IPS-NIHi7 (cell line): ENCODE results near the gene TRMT5.

ENCODE experiments used
- DNase-seq: peaks from one replicate; pipeline ENCODE4 v3.0.0; 2012; ENCODE audit warnings: mixed read lengths; ENCODE audit errors: extremely low spot score

Gene TRMT5

GRCh38 chr14:60965402-60965801 lies 15.5 kb downstream of the TRMT5 start:
- DNase-seq, result no peak

GRCh38 chr14:60964904-60965303 lies 16.0 kb downstream of the TRMT5 start:
- no peak for DNase-seq

- no peak for DNase-seq
Observed at GRCh38 chr14:60963761-60964160, 17.1 kb downstream of the TRMT5 start.

GRCh38 chr14:60958146-60958545 lies 22.7 kb downstream of the TRMT5 start:
- DNase-seq, result no peak

- DNase-seq, result no peak
Observed at GRCh38 chr14:60956632-60957031, 24.2 kb downstream of the TRMT5 start.

GRCh38 chr14:60956202-60956601 lies 24.7 kb downstream of the TRMT5 start:
- DNase-seq, result no peak

GRCh38 chr14:60951776-60952435 lies 29.0 kb downstream of the TRMT5 start:
- DNase-seq, result no peak

GRCh38 chr14:60946773-60947172 lies 34.1 kb downstream of the TRMT5 start:
- DNase-seq, result no peak

- no peak for DNase-seq
Observed at GRCh38 chr14:60945984-60946383, 34.9 kb downstream of the TRMT5 start.

- no peak for DNase-seq
Observed at GRCh38 chr14:60944204-60944603, 36.7 kb downstream of the TRMT5 start.

- DNase-seq, result no peak
Observed at GRCh38 chr14:60943637-60944032, 37.2 kb downstream of the TRMT5 start.

- no peak for DNase-seq
Observed at GRCh38 chr14:60935319-60935718, 45.6 kb downstream of the TRMT5 start.

- DNase-seq, result no peak
Observed at GRCh38 chr14:60933920-60934655, 46.8 kb downstream of the TRMT5 start.

GRCh38 chr14:60931218-60931617 lies 49.7 kb downstream of the TRMT5 start:
- DNase-seq, result no peak

GRCh38 chr14:60926002-60926401 lies 54.9 kb downstream of the TRMT5 start:
- DNase-seq, result no peak

GRCh38 chr14:60925286-60925685 lies 55.6 kb downstream of the TRMT5 start:
- no peak for DNase-seq

- no peak for DNase-seq
Observed at GRCh38 chr14:60922050-60922449, 58.8 kb downstream of the TRMT5 start.
